HG02970 (cell line): Measurements from ENCODE around the gene NRF1.

Experiments used
- ATAC-seq: cut with Tn5 transposase; IDR thresholded peaks from one replicate; pipeline ENCODE4 v1.9.1; 2021; ENCODE audit warnings: mild to moderate bottlenecking, moderate library complexity, moderate number of reproducible peaks; ENCODE audit not compliant: unreplicated experiment, low FRiP score

Gene NRF1

DNA sequence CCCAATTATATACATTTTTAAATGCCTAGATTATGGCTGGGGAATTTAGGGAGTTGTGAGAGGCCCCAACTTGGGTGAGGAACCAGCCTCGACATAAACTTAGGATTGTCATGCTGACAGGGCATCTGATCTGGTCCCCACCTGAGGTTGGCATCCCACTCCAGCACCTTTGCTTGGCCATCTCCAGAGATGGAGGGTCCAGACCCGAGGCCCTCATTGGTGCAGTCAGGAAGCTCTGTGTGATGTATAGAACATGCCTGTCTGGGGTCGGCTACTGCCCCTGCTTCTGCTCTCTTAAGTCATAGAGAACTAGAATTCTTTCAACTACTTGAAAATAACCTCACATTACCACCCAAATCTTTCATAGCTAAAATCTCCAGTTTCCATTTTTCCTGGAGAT lies 153.8 kb downstream of the NRF1 start:
- no peak for ATAC-seq

DNA sequence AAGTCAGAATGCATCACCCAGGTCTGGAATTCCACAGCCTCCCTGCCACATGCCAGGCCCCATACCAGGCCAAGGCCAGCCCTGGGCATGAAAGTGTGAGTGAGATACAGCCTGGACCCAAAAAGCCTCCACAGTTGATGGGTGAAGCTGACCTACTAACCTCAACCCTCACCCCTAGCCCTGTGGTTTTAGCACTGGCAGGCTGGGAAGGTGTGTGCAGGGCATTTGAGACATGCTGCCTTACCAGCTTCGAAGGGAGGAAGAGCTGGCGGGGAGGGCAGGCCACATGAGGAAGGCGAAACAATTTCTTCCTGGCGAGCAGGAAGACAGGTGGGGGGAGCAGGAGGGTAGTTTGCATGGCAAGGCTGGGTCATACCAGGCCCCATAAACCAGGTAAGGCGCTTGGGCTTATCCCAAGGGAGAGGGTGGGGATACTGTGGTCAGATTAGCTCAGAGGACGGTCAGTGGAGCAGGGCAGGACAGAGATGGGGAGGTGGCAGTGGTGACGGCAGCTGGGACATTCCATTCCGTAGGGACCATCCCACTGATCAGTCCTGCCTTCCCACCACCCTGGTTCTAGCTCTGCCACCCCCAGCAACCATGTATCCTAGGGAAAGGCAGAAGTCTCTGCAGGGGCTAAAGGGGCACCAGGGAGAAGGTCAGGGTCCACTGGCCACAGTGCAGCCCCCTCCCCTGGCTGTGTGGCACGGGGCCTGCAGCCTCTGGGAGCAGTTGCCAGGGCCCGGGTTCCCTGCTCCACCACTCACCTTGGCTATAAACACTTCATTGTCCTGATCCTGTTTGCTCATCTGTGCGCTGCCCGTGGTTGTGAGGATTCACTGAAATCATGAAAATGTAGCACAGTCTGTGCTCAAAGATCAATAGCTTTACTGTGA lies 155.8 kb downstream of the NRF1 start:
- ATAC-seq = no peak

DNA sequence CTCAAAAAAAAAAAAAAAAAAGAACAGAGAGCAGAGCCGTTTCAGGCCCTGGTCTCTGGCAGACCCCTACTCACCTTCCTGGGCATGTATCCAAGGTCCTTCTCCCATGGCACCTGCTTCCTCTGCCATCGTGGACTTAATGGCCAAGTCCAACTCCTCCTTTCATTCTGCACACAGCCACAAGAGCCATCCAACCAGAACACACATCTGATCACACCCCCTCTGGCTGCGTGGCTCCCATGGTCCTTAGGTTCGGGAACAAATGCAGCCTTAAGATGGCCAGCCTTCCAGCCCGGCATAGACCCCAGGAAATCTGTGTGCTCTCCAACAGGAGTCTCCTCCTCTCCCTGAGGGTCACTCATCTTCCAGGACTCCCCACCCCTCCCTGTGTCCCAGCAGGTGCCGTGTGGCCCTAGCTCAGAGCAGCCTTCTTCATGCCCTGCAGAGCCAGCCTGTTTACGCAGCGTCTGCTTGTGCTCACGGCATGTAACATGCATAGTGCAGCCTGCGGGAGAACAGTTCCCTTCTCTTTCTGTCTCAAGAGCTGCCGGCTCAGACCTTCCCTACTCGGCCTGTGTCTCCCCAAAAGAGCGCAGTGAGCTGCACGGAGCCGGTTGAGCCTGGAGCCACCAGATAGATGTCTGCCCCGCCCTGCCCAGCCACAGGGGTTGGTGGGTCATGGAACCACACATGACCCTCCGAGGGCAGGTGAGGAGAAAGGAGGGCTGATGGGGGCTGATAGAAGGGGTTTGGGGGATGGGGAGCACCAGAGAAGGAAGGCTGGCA lies 157.3 kb downstream of the NRF1 start:
- ATAC-seq = no peak

DNA sequence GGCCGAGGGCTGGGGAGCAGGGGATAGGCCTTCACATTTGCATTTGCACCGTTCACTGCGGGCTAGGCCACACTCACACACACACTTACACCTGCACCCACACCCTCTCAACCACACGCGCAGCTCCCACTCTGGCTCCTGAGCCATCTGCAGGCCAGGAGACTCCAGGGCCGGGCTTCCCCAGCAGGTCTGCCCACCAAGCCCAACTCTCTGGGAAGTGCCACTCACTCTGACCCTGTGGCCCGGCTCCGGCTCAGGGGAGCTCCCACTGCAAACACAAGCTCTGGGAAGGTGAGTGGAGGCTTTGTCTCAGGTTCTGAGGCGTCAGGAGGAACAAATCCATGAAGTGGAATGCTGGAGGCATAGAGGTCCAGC lies 157.9 kb downstream of the NRF1 start:
- no peak for ATAC-seq

DNA sequence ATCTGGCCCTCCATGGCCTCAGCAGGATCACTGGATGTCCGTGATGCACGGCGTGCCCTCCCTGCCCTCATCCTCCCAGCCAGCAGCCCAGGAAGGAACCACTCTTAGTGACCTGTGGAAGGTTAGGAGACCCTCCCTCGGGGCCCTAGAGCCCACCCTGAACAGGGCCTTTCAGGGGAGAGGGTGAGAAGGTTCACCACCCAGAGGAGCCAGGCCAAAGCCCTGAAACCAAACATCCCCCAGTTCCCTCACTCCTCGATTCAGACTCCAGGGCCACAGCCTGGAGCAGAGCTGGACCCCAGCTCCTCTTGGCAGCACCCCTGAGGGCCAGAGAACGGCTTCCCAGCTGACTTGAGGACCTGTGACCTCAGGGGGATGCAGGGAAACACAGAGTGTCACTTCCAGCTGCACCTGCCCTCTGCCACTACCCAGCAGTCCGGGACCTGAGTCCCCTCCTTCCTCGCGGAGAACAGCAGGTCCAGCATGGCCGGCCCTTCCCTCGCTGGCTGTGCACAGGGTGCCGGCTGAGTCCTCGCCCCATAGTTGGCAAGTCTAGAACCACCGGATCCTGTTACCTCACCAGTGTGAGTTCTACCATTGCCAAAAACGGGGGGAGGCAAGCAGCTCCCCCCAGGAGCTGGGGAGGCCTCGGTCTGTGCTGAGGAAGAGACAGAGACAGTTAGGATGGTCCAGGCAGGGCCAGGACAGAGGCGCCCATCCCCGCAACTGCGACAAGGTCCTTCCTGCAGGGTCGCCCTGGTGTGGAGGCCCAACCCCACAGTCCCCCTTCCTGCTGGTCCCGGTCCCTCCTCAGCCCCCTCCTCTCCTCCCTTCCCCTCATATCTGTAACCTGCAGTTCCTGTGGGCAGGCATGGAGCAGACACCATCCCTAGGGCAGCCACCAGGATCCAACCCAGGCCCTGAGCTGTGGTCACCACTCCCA lies 158.6 kb downstream of the NRF1 start:
- ATAC-seq = no peak

DNA sequence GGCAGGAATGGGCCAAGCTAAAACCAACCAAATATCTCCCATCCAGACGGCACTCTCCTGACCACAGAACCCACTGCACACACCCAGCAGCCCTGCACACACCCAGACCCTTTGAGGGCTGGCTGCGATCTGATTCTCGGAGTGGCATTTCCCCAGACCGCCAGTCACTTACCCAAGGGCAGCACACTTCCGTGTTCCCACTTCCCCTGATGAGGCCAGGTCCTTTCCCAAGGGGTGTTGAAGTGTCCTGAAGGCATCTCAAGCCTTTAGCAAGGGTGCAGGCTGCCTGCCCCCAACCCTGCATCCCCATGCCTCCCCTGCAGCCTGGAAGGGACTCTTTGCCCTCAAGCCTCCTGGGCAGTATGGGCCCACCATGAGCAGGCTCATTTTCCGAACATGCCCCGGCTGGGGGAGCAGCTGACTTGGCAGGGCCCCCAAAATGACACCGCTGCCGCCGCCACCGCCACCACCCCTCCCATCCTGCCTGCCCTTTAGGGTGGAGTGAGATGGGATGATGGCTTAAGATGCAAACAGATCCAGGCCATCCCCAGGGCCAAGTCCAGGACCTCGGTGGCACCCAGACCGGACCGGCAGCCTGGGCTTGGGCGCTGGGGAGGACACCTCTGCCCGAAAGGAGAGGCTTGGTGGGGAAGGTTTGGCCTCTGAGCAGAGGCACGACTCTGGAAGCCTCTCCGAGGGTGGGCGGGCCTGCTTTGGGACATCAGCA lies 159.8 kb downstream of the NRF1 start:
- ATAC-seq = no peak

DNA sequence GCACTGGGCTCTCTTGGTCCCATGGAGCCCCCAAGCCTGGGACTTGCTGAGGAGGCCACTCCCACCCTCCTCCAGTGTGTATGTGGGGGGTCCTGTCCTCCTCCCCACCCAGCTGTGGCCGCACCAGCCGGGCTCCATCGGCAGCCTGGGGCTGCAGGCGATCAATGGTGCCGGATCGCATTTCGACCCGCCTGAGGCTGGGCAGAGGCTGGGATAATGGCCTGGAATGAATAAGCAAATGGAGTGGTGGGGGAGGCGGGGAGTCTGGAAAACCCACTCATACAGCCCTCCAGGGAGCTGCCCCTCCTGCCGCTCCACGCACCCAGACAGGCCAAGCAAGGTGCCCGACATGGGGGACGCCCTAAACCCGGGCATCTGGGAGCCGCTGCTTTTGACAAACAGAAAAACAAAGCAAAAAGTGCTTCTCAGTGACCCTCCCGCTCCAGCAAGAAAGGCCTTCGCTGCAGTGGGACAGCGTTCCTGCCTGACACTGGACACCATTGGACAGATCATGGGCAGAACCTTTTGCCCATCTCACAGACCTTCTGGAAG lies 160.5 kb downstream of the NRF1 start:
- no peak for ATAC-seq

DNA sequence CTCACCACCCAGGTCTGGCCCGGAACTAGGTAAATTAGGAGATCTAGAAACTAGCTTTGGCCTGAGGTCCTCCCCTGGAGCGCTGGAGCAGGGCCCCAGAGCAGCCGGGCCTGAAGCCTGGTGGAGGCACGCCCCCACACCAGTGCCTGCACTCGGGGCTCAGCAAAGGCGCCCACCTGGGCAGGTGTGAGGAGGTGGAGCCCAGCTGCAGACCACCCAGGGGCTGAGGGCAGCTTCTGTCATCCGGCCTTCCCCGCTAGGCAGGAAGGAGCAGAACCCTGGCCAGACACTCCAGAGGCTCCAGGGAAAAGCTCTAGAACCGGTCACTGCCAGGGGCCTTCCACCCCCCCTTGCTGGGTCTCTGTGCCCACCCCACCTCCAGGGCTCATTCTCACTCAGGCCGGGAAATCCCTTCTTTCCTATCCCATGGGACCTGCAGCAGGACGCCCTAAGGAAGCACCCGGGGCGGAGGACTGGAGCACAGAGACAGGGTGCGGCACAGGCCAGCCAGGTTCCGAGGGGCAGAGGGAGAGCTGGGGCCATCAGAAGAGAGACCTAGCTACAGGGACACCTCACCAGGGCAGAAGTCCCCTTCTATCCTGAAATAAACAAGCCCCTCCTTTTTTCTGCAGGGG lies 161.2 kb downstream of the NRF1 start:
- no peak for ATAC-seq

DNA sequence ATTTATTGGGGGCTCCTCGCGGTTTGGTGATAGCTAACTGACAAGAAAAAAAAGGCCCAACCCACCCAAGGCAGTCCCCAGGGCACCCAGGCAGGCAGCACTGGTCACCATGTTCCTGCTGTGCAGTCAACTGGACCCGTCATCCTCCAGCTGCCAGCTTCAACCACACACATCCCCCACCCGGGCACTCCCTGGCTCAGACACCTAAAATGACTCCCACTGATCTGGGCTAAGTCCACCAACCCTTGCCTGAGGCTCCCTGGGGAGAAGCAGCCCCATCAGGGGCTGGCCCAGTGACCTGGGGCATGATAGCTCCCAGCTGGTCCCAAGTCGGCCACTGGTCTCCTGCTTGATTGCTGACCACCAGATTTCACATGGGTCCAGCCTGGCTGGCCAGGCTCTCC lies 161.8 kb downstream of the NRF1 start:
- ATAC-seq = no peak

DNA sequence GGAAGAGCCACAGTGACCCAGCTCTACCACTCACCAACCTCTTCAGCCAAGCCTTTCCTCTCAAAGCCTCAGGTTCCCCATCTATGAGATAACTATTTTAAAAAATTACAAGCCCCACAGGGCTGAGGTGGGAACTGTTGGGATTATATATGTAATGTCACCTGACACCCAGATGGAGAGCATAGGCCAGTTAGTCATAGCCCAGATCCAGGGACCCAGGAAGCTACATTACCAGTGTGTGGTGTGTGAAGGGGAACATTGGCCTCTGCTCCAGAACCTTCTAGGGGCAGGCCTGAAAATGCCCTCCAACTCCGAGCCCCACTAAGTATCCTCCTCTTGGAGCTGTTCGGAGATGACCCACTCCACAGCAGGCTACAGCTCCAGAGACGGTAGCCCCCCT lies 162.4 kb downstream of the NRF1 start:
- no peak for ATAC-seq

DNA sequence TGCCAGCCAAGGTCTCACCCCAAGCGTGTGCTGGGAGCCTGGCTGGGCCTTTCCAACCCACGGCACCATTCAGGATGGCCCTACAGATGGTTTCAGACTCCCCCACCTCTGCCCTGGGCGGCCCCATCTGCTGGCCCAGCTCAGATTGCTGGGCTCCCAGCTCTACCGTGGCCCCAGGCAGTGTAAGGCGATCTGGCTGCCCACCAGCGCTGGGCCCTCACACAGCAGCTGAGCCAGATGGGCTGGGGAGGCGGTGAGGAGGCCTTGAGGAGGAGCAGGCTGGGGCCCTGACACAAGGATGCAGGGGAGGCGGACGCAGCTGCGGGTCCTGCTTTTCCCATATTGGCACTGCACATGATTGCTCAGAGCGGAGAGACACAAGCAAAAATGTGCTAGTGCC lies 162.8 kb downstream of the NRF1 start:
- no peak for ATAC-seq

DNA sequence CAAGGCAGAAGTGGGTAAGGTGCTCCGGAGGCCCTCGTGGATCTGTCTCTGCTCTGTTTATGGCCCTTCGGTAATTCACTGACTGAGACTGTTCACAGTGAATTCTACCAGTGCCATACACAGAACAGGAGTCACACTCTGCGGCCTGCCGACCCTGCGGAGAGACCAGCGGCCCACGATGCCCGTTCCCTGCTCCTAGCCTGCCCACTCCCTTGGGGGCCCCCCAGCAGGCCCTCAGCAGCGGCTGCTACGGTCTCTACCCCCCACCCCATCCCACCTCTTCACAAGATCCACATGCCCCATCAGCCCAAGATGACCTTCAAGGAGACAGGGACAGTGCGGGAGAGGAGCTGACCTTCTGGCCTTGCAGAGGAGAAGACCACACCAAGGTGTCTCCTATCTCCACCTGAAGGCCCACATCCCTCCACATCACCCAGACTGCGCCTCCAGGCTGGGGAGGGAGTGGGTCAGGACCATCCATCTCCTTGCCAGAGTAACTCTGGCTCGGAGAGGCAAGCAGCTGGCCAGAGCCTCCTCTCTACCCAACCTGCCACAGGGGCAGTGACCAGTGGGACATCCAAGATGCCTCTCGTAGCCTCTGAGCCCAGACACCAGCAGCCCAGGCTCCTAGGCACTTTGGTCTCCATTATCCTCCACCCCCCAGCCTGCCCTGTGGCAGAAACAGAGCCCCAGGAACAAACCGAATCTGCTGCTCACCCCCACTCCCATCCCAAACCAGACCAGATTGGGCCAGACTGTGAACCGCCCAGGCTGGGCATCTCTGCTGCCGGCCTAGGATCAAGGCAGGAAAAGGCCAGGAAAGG lies 163.6 kb downstream of the NRF1 start:
- ATAC-seq = no peak

DNA sequence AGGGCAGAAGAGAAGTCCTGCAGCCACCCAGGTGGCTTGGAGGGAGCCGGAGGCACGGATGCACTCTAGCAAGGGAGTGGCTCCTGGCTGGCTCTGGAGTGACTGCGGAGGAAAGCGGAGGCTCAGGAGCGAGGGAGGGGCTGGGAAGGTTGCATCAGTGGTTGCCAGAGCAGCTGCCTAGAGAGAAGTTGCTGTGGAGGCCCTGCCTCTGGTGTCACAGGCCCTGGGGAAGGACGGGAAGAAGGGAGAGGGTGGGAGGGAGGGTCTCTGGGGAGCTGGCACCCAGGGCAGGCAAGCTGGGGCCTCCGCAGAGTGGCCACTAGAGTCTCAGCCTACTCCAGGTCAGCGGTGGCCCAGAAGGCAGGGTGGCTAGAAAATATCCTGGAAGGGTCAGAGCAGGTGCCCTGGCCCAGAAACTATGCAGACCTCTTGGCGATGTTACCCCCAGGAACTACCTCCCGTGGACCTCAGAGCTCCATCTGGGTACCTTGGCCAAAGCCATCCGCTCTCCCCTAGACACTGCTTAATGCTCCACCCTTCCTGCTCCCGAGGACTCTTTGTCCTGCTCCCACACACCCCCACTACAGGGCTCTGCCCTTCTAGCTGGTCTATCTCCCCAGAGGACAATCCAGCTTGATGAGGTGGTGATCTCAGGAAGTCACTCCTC lies 164.3 kb downstream of the NRF1 start:
- ATAC-seq = no peak

DNA sequence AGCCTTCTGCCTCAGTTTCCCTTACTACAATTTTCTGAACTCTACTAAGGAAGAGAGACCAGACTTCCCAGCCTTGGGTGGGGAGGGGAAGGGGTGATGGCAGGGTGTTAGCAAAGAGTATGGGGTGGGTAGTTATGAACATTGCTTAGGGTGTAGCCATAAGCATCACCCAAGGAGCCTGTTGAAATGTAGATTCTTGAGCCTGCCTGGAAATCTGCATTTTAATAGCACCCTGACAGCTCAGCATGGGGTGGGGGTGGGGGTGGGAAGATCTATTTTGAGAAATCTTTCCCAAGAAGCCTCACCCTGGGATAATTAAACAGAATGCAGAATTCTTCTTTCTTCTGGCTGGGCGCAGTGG lies 164.8 kb downstream of the NRF1 start:
- no peak for ATAC-seq

DNA sequence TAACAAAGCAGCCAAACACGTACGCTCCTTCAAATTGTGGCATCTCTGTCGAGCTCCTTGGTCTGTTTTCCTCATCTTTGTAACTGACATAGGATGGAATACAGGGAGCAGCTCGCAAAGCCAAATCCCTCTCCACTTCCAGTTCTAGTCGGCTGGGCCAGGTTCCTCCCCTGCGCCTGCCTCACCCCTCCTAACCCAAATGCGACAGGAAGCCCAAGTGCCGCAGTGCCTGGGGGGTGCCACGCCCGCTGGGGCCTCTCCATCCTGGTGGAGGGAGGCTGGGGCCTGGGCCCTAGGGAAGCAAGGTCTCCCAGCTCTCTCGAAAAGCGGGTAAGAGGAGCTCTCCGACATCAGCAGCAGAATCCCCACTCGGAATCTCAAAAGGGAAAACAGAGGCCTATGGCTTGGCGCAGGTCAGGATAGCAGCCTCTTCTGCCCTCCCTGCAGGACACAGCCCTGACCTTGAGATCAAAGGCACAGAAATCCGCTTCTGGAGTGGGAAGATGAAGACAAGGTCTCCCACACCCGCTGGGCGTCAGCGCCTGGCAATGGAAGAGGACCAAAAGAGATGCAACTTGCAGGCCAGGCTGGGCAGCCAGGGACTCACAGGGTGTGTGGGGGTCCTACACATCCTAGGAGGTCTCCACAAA lies 165.8 kb downstream of the NRF1 start:
- ATAC-seq = no peak

DNA sequence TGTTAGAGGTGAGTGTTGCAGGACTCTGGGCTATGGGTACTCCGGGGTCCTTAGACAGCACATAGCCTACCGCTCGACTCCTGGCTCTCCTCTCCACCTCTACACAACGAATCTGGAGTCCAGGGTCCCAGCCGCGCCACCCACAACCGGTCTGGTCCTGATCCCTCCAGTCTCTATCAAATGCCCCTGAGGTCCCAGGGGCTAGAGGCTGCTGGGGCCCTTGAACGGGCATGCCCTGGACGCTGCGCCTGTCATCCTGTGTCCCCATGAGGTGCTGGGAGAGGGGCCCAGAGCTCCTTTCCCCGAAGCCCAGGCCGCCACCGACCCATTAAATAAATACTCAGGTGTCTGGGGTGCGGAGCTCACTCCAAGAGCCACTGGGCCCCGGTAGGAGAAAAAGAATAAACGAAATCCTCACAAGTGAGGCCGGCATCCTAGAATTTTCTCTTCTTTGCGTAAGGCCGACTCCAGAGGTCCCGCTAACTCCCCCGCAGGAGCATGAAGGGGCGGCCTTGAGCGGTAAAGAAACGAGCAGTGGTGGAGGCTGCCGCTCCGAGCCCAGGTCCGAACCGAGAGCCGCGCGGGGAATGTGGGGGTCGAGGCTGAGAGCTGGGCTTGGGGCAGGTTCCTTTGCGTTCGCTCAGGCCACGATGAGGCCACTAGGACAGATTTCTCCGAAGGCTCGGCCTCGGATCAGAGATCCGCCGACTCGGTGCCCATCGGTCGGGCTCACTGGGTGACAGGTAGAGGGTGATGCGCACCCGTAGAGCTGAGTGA lies 166.7 kb downstream of the NRF1 start:
- no peak for ATAC-seq
